Measurements from ENCODE around the gene TRPC4AP.
"Not testable (repeated sequence)": the region's sequence is repeated elsewhere in the genome, so short reads cannot be mapped to it uniquely, and the experiment has no call there.

TRPC4AP gene

GRCh38 chr20:35092524-35093266 is at the start of gene TRPC4AP:
Gene TRPC4AP (minus strand): TSS chr20:35092807. CDS start chr20:35092781, 26 bp downstream.
- peak; percentile 94 for ATAC-seq
- peak; percentile 90 for DNase-seq

GRCh38 chr20:35135867-35136586 is 43.4 kb upstream of the TRPC4AP start:
- DNase-seq (no peak), ATAC-seq (no peak)

GRCh38 chr20:35134880-35135279 is 42.3 kb upstream of the TRPC4AP start:
- ATAC-seq (no peak), DNase-seq (no peak)

- DNase-seq, result no peak
- no peak for ATAC-seq
Measured at GRCh38 chr20:35134472-35134871, 41.9 kb upstream of the TRPC4AP start.

- ATAC-seq, result no peak
- DNase-seq, result no peak
Measured at GRCh38 chr20:35133735-35134134, 41.1 kb upstream of the TRPC4AP start.

- no peak for DNase-seq
- ATAC-seq, result no peak
Measured at GRCh38 chr20:35133031-35133430, 40.4 kb upstream of the TRPC4AP start.

- ATAC-seq, result no peak
- no peak for DNase-seq
Measured at GRCh38 chr20:35131934-35132333, 39.3 kb upstream of the TRPC4AP start.

GRCh38 chr20:35129647-35130069 is 37.1 kb upstream of the TRPC4AP start:
- no peak for DNase-seq
- ATAC-seq, result peak; percentile 72

- DNase-seq (no peak), ATAC-seq (no peak)
Measured at GRCh38 chr20:35125753-35126152, 33.1 kb upstream of the TRPC4AP start.

- DNase-seq (no peak), ATAC-seq (no peak)
Measured at GRCh38 chr20:35122756-35123405, 30.3 kb upstream of the TRPC4AP start.

- DNase-seq, result no peak
- no peak for ATAC-seq
Measured at GRCh38 chr20:35121186-35121585, 28.6 kb upstream of the TRPC4AP start.

- peak; percentile 43 for ATAC-seq
- DNase-seq, result no peak
Measured at GRCh38 chr20:35120012-35120701, 27.6 kb upstream of the TRPC4AP start.

- no peak for ATAC-seq
- DNase-seq, result no peak
Measured at GRCh38 chr20:35117629-35118028, 25.0 kb upstream of the TRPC4AP start.

GRCh38 chr20:35117196-35117595 is 24.6 kb upstream of the TRPC4AP start:
- ATAC-seq (no peak), DNase-seq (no peak)

GRCh38 chr20:35116258-35116657 is 23.7 kb upstream of the TRPC4AP start:
- ATAC-seq (no peak), DNase-seq (no peak)

GRCh38 chr20:35115606-35116005 is 23.0 kb upstream of the TRPC4AP start:
- DNase-seq (no peak), ATAC-seq (no peak)

- not testable (repeated sequence) for DNase-seq, ATAC-seq
Measured at GRCh38 chr20:35112276-35112675, 19.7 kb upstream of the TRPC4AP start.

- no peak for ATAC-seq
Measured at GRCh38 chr20:35111141-35111888, 18.7 kb upstream of the TRPC4AP start.

GRCh38 chr20:35108921-35109320 is 16.3 kb upstream of the TRPC4AP start:
- ATAC-seq (no peak), DNase-seq (no peak)

More at GRCh38 chr20:35111141-35111888, 18.7 kb upstream of the TRPC4AP start:
- DNase-seq, result no peak

GRCh38 chr20:35106827-35107380 is 14.3 kb upstream of the TRPC4AP start:
- DNase-seq, result no peak

GRCh38 chr20:35104685-35105295 is 12.2 kb upstream of the TRPC4AP start:
- no peak for DNase-seq
- no peak for ATAC-seq

More at GRCh38 chr20:35106827-35107380, 14.3 kb upstream of the TRPC4AP start:
- no peak for ATAC-seq
